ENCODE results near the gene GIMAP6.

Gene GIMAP6

DNA sequence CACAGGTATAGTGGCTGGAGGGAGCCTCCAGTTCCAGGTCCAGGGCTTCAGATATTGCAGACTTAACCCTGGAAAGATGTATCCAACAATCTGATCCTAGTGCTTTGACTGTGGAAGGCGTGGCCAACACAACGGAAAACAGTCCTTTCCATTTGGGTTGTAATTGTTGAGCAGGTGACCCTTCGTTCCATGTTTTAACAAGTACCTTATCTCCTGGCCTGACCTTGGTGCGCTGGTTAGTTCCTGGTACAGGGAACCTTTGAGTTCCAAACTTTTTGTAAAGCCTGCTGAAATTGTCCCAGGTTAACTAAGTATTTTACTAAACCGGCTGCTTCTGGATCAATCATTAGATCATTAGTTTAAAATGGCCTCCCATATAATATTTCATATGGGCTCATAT, 23.9 kb upstream of the GIMAP6 start:
- TF ChIP-seq CTCF (IDR thresholded peaks at IDR 0.05; ENCODE audit: low read depth, low read length) = no peak
- no peak for DNase-seq (ENCODE audit: low read depth in 2 of 2)
- H3K4me3 ChIP-seq (replicated peaks in 1 of 2; ENCODE audit: low read depth in 2 of 2, low read length in 2 of 2) = no peak overlapping the region

DNA sequence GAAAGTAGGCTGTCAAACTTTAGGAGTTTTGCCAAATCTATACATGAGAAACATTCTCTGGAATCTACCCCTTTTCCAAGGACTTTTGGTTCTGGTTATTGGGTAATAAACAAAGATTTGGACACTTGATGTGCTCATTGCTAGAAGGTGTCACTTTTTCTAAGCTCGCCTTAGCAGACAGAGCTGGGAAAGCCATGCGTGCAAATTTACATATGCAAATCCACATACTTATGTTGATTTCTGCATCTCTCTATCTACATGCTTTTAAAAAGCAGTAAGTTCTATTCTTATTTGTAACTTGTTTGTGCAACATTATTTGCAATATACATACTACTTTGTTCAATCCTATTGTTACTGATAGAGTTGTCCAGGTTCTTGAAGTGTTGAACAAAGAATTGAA, 22.5 kb upstream of the GIMAP6 start:
- H3K4me3 ChIP-seq (replicated peaks in 1 of 2; ENCODE audit: low read depth in 2 of 2, low read length in 2 of 2) = no peak overlapping the region
- DNase-seq (ENCODE audit: low read depth in 2 of 2) = no peak
- TF ChIP-seq CTCF (IDR thresholded peaks at IDR 0.05; ENCODE audit: low read depth, low read length) = no peak

DNA sequence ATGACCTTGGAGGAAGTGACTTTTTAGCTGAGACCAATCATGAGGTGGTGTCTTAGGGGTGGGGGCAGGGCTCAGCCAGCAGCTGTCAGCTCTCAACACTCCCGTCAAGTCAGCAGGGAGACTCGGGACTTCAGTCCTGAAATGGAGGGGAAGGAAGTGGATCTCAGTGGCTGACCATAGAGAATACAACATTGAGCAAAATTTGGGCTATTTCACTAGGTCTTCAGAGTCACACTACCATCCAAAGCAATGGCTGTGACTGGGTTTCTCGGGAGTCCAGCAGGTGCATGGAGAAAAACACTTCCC, 16.8 kb upstream of the GIMAP6 start:
- TF ChIP-seq CTCF (IDR thresholded peaks at IDR 0.05; ENCODE audit: low read depth, low read length) = no peak
- H3K4me3 ChIP-seq (replicated peaks in 1 of 2; ENCODE audit: low read depth in 2 of 2, low read length in 2 of 2) = no peak overlapping the region
- DNase-seq (ENCODE audit: low read depth in 2 of 2) = no peak

DNA sequence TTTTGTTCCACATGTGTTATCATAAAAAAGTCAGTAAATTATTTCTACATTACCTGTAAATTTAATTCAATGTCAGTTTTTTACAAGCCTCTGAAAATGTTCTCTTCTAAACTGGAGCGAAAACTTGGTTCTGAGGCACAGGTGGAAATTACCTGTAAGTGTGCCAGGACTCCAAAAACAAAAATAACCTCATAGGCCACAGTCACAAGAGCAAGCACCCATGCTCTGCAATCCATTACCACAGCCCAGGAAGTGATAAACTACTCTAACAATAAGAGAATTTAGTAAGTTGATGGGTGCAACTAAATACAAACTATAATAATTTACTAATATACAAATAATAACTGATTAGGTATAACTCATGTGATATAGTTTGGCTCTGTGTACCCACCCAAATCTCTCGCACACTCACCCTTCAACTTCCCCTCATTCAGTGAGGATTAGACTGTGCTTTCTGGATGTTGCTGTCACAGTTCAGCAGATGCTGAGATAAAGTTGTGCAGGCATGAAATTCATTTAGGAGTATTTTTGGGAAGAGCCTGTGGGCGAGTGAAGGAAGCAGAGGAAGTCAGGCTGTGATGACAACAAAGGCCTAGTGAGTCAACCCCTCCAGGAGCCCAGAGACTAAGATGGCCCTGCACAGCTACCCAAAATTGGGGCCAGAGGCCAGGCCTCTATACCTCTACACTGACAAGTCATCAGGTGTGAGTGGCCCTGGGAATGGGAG, 16.3 kb upstream of the GIMAP6 start:
- H3K4me3 ChIP-seq (replicated peaks in 1 of 2; ENCODE audit: low read depth in 2 of 2, low read length in 2 of 2) = no peak overlapping the region
- DNase-seq (ENCODE audit: low read depth in 2 of 2) = no peak
- no peak for TF ChIP-seq CTCF (IDR thresholded peaks at IDR 0.05; ENCODE audit: low read depth, low read length)

DNA sequence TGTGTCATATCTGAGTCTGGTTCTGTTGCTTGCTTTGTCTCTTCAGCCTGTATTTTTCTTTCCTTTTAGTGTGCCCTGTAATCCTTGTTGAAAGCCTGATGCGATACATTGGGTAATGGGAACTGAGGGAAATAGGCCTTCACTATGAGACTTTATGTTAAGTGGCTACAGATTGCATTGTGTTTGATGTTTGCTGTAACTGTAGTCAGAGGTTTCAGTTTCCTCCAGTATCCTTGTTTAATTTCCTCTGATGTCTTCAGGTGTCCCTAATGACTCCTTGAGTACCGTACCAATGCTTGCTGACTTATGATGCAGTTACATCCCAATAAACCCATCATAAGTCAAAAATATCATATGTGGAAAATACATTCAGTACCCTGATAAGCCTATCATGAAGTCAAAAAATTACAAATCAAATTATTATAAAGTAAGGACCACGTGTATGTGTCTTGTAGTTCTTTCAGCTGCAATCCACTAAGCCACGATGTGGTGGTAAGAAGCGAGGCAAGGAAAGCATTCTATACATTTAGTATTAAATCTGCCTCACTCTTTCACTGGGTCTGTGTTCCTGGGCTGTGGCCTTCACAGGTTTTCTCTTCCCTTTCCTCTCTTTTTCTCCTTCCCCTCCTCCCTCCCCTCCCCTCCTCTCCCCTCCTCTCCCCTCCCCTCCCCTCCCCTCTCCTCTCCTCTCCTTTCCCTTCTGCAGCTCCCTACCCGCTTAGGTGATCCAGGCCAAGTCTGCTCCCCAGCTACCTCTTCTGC, 13.3 kb upstream of the GIMAP6 start:
- H3K4me3 ChIP-seq (replicated peaks in 1 of 2; ENCODE audit: low read depth in 2 of 2, low read length in 2 of 2) = no peak overlapping the region
- DNase-seq (ENCODE audit: low read depth in 2 of 2) = no peak
- no peak for TF ChIP-seq CTCF (IDR thresholded peaks at IDR 0.05; ENCODE audit: low read depth, low read length)

GRCh38 chr7:150642926-150643325, 10.7 kb upstream of the GIMAP6 start:
- no peak for TF ChIP-seq CTCF (IDR thresholded peaks at IDR 0.05; ENCODE audit: low read depth, low read length)
- no peak overlapping the region for H3K4me3 ChIP-seq (replicated peaks in 1 of 2; ENCODE audit: low read depth in 2 of 2, low read length in 2 of 2)
- no peak for DNase-seq (ENCODE audit: low read depth in 2 of 2)
